C4-2B (cell line): Measurements from ENCODE around the gene GRID1.

Experiments
- CTCF ChIP-seq: fragments of 450-650 bp; conservative IDR thresholded peaks from 2 replicates; pipeline ENCODE4 v1.5.1; 2017; ENCODE audit warnings: mild to moderate bottlenecking
- ZFX ChIP-seq: fragments of 450-650 bp; IDR thresholded peaks from 2 replicates; pipeline ENCODE4 v1.6.1; 2017

- TF ChIP-seq CTCF (no peak), ZFX (no peak)
These were observed 229.0 kb downstream of the GRID1 start for GRCh38 chr10:86137561-86137960.
